Measurements from ENCODE around the gene OSBPL3. TPM values are rescaled to one million over a fixed set of nuclear protein-coding genes. Genes with fewer than 3 reads are reported as not detected.

Gene OSBPL3
- total RNA-seq, 6 experiments from 2014 or later: 49.7 to 68.8 (median 63.2) TPM

DNA sequence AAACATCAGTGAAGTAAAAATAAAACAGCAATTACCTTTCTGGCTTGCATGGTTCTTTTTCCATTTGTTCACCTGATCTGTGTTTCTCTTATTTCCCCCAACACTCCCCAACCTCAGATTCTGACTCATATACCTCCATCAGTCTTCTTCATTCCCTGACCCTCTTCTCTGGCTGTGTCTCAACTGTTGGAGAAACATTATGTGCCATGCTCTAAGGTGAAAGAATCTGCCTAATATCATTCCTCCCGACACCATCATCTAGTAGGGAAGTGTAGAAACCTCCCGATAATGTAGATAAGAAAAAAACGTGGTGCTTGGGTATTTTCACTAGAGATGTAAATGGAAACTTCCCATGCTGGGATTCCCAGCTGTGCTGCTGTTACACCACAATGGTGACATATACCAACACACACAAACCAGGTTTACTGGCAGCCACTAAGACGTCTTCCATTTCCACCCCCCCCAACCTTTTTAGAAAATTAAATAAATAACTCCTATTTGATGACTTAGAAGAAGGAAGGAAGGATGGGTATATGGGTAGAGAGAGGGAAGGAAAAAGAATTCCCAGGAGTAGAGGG, 63.4 kb downstream of the OSBPL3 start:
- Mint-ChIP-seq H3K4me3 (no peak overlapping the region), H3K36me3 (ENCODE audit: low read depth) (peaks cover 19% of the 10 kb centered on the region), H3K4me1 (ENCODE audit: low read depth) (peaks cover 96% of the 10 kb centered on the region), H3K9me3 (no peaks in the 10 kb centered on the region), H3K27ac (no peak overlapping the region; the same call in 1 of the 2 replicates), H3K27me3 (ENCODE audit: insufficient read depth) (no peaks in the 10 kb centered on the region; the same call in 1 of the 2 replicates)
- TF ChIP-seq, protein P1, sequence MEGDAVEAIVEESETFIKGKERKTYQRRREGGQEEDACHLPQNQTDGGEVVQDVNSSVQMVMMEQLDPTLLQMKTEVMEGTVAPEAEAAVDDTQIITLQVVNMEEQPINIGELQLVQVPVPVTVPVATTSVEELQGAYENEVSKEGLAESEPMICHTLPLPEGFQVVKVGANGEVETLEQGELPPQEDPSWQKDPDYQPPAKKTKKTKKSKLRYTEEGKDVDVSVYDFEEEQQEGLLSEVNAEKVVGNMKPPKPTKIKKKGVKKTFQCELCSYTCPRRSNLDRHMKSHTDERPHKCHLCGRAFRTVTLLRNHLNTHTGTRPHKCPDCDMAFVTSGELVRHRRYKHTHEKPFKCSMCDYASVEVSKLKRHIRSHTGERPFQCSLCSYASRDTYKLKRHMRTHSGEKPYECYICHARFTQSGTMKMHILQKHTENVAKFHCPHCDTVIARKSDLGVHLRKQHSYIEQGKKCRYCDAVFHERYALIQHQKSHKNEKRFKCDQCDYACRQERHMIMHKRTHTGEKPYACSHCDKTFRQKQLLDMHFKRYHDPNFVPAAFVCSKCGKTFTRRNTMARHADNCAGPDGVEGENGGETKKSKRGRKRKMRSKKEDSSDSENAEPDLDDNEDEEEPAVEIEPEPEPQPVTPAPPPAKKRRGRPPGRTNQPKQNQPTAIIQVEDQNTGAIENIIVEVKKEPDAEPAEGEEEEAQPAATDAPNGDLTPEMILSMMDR (IDR thresholded peaks at IDR 0.05): no peak
- no peak for DNase-seq

DNA sequence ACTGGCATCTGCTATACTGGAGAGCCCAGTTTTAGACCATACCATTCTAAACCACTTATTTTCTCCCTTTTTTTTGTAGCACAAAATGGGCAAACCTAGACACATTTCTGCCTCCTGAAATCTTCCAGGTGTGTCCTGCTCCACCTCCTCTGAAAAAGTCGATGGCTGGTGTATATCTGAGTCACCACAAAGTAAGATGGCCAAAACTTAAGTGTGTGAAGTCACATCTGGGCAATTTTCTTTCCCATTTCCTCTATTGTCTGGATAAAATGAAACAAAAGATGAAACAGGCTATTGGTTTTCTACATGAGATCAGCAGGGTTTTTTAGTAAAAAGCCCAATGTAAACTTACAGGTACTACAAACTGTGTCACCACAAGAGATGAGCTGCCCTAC, 65.5 kb downstream of the OSBPL3 start:
- Mint-ChIP-seq H3K9me3 (no peaks in the 10 kb centered on the region), H3K27ac (no peak overlapping the region), H3K27me3 (ENCODE audit: insufficient read depth) (no peaks in the 10 kb centered on the region), H3K36me3 (ENCODE audit: low read depth) (peaks cover 26% of the 10 kb centered on the region), H3K4me3 (no peak overlapping the region), H3K4me1 (ENCODE audit: low read depth) (peaks cover 94% of the 10 kb centered on the region)
- TF ChIP-seq, protein P1 (IDR thresholded peaks at IDR 0.05): no peak
- DNase-seq: no peak

DNA sequence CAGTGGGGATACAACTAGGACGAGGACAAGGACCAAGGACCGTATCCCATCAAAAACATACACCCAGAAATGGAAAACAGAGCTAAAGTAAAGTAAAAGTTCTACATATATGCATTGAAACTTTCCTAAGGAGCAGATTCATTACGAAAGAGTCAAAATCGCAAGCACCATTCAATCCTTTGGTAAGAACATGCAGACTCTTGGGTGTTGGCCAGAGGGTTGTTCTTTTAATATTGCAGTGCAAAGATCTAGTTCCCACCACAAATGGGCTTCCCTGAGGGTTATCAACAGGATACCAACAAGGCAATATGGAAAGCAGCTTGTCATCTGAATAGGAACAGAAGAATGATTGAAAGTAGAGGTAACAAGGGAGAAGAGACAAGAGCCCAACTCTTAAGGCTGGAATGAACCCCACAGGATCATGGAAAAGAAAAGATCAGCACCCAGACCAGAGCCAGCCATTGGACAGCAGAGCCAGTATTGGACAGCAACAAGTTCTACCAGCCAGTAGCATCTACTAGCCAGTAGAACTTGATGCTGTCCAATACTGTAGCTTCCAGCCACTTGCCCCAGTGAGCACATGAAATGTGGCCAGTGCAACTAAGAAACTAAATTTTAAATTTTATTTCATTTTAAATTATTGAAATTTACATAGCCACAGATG, 66.0 kb downstream of the OSBPL3 start:
- no peaks in the 10 kb centered on the region for H3K27me3 Mint-ChIP-seq (ENCODE audit: insufficient read depth)
- H3K27ac Mint-ChIP-seq: no peak overlapping the region
- peaks cover 89% of the 10 kb centered on the region for H3K4me1 Mint-ChIP-seq (ENCODE audit: low read depth)
- H3K36me3 Mint-ChIP-seq (ENCODE audit: low read depth): peaks cover 26% of the 10 kb centered on the region
- DNase-seq: no peak
- TF ChIP-seq, protein P1 (IDR thresholded peaks at IDR 0.05): no peak
- no peaks in the 10 kb centered on the region for H3K9me3 Mint-ChIP-seq
- no peak overlapping the region for H3K4me3 Mint-ChIP-seq

DNA sequence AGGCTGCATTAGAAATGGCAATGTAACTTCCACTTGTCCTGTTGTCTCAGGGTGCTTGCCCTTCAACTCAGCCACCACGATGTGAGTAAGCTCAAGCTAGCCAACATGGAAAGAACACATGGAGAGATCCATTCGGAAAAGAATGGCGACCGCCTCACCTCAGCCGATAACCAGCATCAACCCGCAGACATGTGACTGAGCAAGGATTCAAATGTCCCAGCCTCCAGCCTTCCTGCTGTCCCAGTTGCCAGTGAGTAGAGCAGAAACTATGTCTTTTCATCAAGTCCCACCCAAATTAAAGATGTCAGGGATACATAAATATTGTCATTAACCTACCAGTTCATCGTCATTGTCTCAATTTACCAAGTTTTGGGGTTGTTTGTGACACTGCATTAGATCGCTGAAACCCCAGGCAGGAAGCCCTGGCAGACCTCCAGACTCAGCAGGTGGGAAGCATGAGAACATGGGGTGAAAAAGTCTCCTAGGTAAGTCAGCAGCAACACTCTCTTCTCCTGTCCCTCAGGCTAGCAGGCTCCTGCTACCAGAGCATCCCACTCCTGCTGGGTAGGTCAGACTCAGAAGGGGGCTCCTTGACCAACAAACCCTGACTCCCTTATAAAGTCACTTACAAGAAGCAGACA, 67.0 kb downstream of the OSBPL3 start:
- TF ChIP-seq, protein P1 (IDR thresholded peaks at IDR 0.05): no peak
- Mint-ChIP-seq H3K4me1 (ENCODE audit: low read depth) (peaks cover 80% of the 10 kb centered on the region), H3K4me3 (no peak overlapping the region), H3K36me3 (ENCODE audit: low read depth) (peaks cover 26% of the 10 kb centered on the region), H3K27me3 (ENCODE audit: insufficient read depth) (no peaks in the 10 kb centered on the region), H3K27ac (no peak overlapping the region), H3K9me3 (no peaks in the 10 kb centered on the region)
- DNase-seq: no peak

DNA sequence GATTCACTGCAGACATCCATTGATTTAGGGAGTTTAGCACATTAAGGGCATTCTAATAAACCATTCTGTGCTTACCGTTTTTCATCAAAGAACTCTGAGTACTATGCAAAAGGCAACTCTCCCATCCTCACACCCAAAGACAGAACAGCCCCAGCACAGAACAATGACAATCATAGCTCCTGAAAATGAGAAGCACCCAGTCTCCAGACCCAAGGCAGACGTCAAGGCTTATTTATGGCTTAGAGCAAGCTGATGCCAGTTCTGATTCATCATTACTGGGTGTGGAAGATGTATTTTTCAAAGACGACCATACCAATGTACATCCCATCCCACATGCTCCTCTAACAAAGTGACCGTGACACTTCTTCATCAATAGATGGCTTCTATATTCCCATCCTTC, 67.6 kb downstream of the OSBPL3 start:
- H3K4me1 Mint-ChIP-seq (ENCODE audit: low read depth): peaks cover 74% of the 10 kb centered on the region
- peaks cover 26% of the 10 kb centered on the region for H3K36me3 Mint-ChIP-seq (ENCODE audit: low read depth)
- H3K4me3 Mint-ChIP-seq: no peak overlapping the region
- H3K27ac Mint-ChIP-seq: peak overlapping the region; percentile 1; the same call in 1 of the 2 replicates
- no peaks in the 10 kb centered on the region for H3K9me3 Mint-ChIP-seq
- DNase-seq: no peak
- TF ChIP-seq, protein P1 (IDR thresholded peaks at IDR 0.05): no peak
- no peaks in the 10 kb centered on the region for H3K27me3 Mint-ChIP-seq (ENCODE audit: insufficient read depth)
